HG03457 (cell line): ENCODE measurements around the gene ATP2B2.

Experiments used
- ATAC-seq: cut with Tn5 transposase; IDR thresholded peaks from one replicate; pipeline ENCODE4 v1.9.1; 2021; ENCODE audit warnings: moderate number of reproducible peaks; ENCODE audit not compliant: unreplicated experiment

Gene ATP2B2

GRCh38 chr3:10335190-10335738 lies 170.1 kb downstream of the ATP2B2 start:
- ATAC-seq, result no peak

DNA sequence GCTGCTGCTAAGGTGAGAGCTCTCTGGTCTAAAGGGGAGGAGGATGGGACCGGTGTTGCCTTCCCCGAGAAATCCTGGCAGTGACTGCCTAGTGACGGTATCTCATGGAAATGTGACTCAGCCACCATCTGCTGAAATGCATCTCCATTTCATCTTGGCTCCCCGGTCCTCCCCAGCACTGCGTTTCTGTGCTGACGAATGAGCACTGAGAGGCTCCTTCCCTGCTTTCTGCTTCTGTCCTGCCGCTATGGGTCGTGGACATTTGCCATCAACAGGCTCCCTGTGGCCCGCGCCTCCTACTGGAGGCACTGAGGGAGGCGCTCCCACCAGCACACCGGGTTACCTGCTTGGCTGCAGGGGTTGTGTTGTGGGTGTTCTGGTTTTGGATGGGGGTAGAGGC lies 170.9 kb downstream of the ATP2B2 start:
- ATAC-seq, result no peak

GRCh38 chr3:10334042-10334441 lies 171.3 kb downstream of the ATP2B2 start:
- no peak for ATAC-seq

DNA sequence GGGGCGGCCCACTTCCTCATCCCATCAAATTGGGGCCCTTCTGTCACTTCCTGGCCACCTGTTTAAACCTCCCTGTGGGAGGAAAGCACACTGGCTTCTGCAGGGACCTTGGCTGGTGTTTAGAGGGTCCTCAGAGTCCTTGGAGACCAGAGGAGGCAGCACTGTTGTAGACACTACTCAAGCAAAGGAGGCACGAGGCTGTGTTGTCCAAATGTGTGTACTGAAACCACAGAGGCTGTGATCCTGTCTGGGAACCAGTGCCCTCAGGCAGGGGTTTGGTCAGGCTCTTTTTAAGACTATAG lies 172.1 kb downstream of the ATP2B2 start:
- no peak for ATAC-seq

GRCh38 chr3:10332481-10333348 lies 172.7 kb downstream of the ATP2B2 start:
- ATAC-seq, result no peak

GRCh38 chr3:10331320-10331719 lies 174.1 kb downstream of the ATP2B2 start:
- ATAC-seq, result no peak

DNA sequence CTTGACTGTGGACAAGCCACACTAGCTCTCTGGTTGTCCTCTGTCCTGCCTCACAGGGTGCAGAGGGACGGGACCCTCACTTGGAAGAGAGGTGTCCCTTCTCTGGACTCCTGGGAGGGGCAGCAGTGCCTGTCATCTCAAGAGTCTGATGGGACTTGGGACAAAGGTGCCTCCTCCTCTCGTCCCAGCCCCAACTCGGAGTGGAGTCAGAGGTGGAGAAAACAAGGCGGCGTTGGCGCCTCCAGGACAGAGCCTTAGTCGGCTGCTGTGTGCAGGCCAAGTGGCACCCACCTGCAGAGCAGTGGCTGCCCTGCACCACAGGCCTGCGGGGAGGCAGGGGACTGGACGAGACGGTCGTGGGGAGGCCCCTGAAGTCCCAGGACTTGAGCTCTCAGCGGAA lies 175.1 kb downstream of the ATP2B2 start:
- ATAC-seq, result no peak

DNA sequence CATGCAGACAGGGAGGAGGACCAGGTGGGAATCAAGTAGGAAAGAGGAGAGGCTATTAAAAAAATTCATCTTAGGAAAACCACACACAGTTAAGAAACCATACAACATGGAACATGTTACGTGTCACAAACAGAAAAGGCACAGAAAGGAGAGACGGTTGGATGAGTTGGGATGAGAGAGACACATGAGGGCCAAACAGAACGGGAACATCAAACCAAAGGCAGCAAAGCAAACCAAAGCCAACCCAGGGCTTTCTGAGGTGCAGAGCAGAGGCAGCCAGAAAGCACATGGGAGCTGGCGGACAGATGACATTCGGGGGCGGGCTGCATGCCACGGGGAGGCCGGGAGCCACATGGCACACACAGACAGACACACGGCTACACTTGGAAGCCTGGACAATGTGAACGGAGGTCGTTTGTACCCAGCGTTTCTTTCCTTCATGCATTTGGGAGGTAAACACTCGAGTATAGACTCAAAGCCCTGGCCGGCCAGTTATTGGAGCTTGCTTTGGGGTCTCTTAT lies 175.8 kb downstream of the ATP2B2 start:
- ATAC-seq, result no peak

DNA sequence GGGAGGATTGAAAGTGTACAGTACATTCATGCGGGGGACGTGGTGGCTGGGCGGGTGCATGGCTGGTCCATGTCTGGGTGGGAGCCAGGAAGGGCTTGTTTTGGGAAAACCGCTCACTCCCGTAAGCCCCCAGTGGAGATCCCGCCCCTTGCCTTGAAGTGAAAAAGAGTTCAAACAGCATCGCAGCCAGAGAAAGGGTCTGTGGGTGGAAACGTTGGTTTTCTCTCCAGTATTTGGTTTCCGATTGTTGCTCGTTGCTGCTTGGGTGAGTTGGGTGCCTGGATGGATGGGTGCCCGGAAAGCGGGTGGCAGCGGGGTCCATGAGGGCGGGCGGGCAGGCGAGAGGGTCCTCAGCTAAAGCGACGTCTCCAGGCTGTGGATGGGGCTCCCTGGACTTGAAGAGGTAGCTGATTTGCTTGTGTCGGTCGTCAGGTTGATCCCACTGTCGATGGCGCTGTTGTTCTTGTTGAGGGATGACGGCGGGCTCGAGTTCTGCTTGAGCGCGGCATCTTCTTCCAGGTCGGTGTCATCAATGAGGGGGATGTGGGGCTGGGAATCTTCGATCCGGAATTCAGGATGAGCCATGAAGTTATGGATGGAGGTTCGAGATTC lies 176.8 kb downstream of the ATP2B2 start:
- no peak for ATAC-seq

- no peak for ATAC-seq
These were observed 177.8 kb downstream of the ATP2B2 start for GRCh38 chr3:10327592-10327991.

GRCh38 chr3:10322352-10322710 lies 183.1 kb downstream of the ATP2B2 start:
- no peak for ATAC-seq

DNA sequence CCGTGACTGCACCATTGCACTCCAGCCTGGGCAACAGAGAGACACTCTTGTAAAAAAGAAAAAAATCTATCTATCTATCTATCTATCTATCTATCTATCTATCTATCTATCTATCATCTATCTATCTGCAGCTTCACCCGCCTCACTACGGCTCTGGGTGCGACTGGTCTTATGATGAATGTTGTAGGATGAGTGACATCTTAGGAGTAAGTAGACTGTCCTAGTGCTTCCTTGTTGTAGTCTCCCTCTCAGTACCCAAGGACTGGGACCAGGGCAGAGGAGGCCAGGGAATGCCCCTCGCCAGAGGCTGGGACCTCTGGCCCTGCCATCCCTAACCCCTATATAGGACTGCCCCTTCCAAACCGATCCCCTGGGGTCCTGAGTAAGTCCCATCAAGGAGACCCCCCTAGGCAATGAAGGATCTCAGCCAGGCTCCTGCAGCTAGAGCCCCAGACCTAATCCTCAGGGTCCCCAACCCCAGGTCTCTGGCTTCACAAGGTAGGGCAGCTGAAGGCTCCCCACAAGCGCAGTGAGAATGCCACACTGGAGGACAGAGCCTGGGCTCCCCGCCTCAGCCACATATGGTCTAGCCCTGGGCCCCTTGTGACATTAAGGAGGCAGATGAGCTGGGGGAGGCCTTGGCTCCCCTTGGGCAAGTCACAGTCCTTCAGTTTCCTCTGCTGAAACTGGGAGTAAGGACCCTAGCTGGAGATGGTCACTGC lies 183.6 kb downstream of the ATP2B2 start:
- ATAC-seq, result no peak

DNA sequence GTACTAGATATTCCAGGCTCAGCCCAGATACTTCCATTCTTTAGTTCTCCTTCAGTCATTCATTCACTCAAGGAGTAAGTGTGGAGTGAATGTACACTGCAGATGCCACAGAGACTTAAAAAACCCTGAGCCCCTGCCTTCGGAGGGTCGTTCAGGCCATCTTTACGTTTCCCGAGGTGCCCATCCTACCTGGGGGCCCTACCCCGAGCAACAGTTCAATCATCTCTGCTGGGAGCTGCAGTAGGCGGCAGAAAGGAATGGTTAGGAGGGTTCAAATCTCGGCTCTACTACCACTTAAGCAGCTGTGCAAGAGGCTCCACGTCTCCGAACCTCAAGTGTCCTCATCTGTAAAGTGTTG lies 185.1 kb downstream of the ATP2B2 start:
- ATAC-seq, result no peak

DNA sequence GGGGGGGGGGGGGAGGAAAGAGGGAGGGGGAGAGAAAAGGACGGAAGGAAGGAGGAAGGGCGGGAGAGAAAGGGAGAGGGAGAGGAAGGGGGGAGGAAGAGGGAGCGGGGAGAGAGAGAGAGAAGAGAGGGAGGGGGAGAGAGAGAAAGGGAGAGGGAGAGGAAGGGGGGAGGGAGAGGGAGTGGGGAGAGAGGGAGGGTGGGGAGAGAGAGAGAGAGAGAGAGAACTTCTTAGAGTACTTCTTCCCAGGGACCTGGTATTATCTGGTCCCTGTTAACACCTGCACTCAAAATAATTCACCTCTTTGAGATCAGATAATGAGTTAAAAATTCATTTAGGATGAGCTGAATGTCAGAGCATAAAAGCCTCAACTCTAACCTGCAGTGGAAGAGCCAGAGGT lies 185.6 kb downstream of the ATP2B2 start:
- ATAC-seq, result no peak

- ATAC-seq, result no peak
These were observed 186.1 kb downstream of the ATP2B2 start for GRCh38 chr3:10319251-10319650.

DNA sequence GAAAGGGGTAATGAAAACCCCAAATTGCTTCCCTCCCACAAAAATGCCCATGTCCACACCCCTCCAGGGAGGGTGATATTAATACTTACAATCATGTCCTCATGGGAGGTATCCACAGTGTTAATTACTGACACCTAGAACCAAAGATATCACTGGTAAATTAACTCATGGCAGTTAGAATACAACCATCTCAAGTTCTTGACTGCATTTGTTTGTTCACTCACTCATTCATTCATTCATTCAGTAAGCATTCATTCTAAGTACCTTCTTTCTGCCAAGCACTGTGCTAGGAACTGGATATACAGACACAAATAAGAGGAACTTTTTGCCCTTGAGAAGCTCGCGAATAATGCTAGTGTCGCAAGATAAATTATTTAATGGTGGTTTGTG lies 187.4 kb downstream of the ATP2B2 start:
- no peak for ATAC-seq

DNA sequence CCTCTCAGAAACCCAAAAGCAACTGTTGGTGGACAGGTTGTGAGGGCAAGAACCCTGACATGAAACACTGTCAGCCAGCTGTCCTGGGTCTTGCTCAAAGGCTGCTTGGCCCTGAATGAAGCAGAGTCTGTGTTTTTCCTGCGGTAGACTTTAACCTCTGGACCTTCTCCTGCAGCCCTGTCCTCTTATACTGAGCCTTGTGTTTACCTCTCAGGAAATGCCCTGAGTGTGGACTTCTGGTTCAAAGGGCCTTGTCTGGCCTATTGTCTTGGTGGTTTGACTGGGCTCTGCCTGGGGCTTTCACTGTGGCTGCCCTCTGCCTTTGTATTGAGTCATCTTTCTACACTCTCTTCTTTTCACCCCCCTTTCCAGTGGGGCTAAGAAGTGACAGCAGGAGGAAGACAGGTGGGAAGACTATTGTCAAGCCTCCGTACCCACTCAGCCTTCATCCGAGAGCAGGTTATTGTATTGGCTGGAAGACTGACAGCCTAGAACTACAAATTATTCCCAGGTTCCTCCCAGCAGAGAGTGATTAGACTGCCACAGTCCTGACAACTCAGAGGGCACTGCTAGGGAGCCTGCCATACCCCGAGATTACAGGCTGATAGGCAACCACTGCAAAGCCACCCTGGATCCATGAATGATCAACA lies 187.9 kb downstream of the ATP2B2 start:
- ATAC-seq, result no peak

GRCh38 chr3:10315771-10316344 lies 189.5 kb downstream of the ATP2B2 start:
- no peak for ATAC-seq

DNA sequence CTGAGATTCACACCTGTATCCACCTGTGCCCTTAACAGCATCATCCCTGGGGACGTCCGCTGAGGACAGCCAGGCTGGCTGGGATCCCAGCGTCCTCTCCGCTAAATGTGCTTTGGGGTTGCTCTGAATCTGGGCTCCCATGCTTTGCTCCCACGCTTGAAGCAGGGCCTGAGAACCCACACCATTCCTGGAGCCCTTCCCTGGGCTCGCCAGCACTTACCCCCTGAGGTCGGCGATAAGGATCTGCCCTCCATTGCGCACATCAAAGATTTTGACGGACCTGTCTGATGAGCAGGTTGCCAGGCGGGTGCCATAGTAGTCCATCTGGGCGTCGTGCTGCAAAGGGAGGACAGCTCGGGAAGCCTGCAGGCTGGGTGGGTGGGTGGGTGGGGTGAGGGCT lies 190.3 kb downstream of the ATP2B2 start:
- no peak for ATAC-seq

DNA sequence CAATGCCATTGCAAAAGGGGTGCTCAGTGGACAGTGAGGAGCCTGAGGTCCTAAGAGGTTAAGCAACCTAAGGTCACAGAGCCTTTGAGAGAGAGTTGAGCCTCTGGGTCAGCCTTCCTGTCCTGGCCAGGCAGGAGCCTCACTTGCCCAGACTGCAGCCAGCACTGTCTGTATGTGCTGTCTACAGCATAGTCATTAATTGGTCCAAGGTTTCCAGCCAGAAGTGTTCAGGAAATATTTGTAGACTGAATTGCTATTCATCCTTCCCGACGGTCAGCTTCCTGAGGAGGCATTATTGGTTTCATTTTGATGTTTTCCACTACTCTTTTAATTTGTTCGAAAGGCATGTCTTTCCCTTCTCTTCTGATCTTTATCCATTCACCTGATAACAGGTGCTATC lies 192.5 kb downstream of the ATP2B2 start:
- no peak for ATAC-seq

- no peak for ATAC-seq
These were observed 193.0 kb downstream of the ATP2B2 start for GRCh38 chr3:10312391-10312790.
